ENCODE results near the gene HPGD. TPM values are rescaled to one million over a fixed set of nuclear protein-coding genes. Genes with fewer than 3 reads are reported as not detected.

The HPGD gene
- total and polyA plus RNA-seq, 12 donors: 3.6 to 443 (median 18.4) TPM

GRCh38 chr4:174538876-174539250, 16.6 kb upstream of the HPGD start:
- 77 to 93% (median 88%) methylated on average over 4 of the region's 4 CpGs for WGBS, 4 donors

DNA sequence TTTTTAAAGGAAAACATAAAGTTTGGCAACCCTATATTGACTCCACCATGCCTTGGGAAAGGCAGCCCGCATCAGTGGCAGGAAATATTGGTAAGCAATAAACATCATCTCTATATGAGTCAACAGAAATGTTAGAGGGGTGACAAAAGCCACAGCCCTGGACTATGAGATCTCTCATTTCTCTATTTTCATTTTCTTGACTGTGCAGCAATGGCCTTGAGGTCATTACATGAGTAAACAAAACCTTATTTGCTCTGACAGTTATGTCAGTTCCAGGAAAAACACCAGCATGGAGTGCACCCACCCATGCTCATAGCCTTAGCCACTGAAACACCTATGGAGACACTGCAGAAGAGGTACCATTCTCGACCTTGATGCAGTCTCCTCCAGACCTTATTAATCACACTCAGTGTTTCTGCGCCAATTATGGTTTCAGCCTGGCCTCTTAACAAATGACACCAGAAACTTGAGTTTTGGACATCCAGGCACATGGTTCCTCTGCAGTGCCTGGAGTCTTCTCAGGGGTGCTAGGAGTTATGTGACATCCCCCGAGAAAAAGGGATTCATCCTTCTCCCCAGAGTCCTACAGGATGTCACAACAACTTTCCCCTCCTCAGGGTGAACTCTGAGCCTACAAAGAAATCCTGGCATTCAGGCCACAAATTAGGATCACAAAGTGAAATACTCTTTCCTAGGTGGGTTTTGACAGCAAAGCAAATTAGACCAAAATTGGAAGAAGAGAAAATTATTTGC, 16.0 kb upstream of the HPGD start:
- intact Hi-C loops (cut with DNase I): no loop called here
- Histone ChIP-seq H3K4me3 (no peak overlapping the region), H3K36me3 (replicated peaks in 1 of 2) (no peaks in the 10 kb centered on the region), H3K27ac (no peak overlapping the region), H3K9me3 (replicated peaks in 1 of 3) (no peaks in the 10 kb centered on the region), H3K4me1 (replicated peaks in 1 of 2) (no peaks in the 10 kb centered on the region), H3K27me3 (no peaks in the 10 kb centered on the region)
- TF ChIP-seq, protein P1, sequence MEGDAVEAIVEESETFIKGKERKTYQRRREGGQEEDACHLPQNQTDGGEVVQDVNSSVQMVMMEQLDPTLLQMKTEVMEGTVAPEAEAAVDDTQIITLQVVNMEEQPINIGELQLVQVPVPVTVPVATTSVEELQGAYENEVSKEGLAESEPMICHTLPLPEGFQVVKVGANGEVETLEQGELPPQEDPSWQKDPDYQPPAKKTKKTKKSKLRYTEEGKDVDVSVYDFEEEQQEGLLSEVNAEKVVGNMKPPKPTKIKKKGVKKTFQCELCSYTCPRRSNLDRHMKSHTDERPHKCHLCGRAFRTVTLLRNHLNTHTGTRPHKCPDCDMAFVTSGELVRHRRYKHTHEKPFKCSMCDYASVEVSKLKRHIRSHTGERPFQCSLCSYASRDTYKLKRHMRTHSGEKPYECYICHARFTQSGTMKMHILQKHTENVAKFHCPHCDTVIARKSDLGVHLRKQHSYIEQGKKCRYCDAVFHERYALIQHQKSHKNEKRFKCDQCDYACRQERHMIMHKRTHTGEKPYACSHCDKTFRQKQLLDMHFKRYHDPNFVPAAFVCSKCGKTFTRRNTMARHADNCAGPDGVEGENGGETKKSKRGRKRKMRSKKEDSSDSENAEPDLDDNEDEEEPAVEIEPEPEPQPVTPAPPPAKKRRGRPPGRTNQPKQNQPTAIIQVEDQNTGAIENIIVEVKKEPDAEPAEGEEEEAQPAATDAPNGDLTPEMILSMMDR (IDR thresholded peaks at IDR 0.05): no peak
- TF ChIP-seq POLR2A (IDR thresholded peaks at IDR 0.05): no peak
- DNase-seq: no peak
- WGBS, 4 donors: 65 to 86% (median 84%) methylated on average over 4 of the region's 4 CpGs

More at GRCh38 chr4:174538876-174539250, 16.6 kb upstream of the HPGD start:
- Histone ChIP-seq H3K36me3 (replicated peaks in 1 of 2) (no peaks in the 10 kb centered on the region), H3K9me3 (replicated peaks in 1 of 3) (no peaks in the 10 kb centered on the region), H3K4me1 (replicated peaks in 1 of 2) (no peaks in the 10 kb centered on the region), H3K27me3 (no peaks in the 10 kb centered on the region), H3K27ac (no peak overlapping the region), H3K4me3 (no peak overlapping the region)
- DNase-seq: no peak
- no peak for TF ChIP-seq POLR2A (IDR thresholded peaks at IDR 0.05)
- TF ChIP-seq, protein P1 (IDR thresholded peaks at IDR 0.05): no peak
- intact Hi-C loops (cut with DNase I): no loop called here

GRCh38 chr4:174537634-174538033, 15.3 kb upstream of the HPGD start:
- WGBS, 4 donors: 64 to 73% (median 71%) methylated on average over 3 of the region's 3 CpGs
- no peak for DNase-seq
- H3K9me3 ChIP-seq (replicated peaks in 1 of 3): no peaks in the 10 kb centered on the region

DNA sequence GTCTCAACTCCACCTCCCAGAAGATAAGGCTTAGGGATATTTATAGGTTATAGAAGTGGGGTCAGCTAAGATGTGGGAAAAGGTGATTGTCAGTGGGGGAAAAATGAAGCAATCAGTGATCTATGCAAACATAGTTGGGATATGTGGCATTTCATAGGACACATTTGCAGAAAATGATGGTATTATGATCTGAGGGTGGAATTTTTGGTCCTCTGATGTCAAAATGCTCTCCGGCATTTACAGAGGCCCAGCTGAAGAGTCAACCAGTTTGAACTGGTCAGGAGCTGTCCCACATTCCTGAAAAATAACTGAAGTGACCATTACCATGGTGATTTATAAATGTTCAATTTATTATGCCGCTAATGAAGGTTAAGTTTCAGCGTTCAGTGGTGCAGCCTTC, 12.2 kb upstream of the HPGD start:
- intact Hi-C loops (cut with DNase I): no loop called here
- Histone ChIP-seq H3K4me1 (replicated peaks in 1 of 2) (no peaks in the 10 kb centered on the region), H3K9me3 (replicated peaks in 1 of 3) (no peaks in the 10 kb centered on the region), H3K36me3 (replicated peaks in 1 of 2) (no peaks in the 10 kb centered on the region), H3K27me3 (no peaks in the 10 kb centered on the region), H3K27ac (no peak overlapping the region), H3K4me3 (no peak overlapping the region)
- WGBS, 4 donors: 73 to 88% (median 82%) methylated on average over 3 of the region's 3 CpGs
- no peak for DNase-seq
- no peak for TF ChIP-seq POLR2A (IDR thresholded peaks at IDR 0.05)
- TF ChIP-seq, protein P1 (IDR thresholded peaks at IDR 0.05): no peak

More at GRCh38 chr4:174537634-174538033, 15.3 kb upstream of the HPGD start:
- Histone ChIP-seq H3K36me3 (replicated peaks in 1 of 2) (no peaks in the 10 kb centered on the region), H3K4me3 (no peak overlapping the region), H3K27ac (no peak overlapping the region), H3K4me1 (replicated peaks in 1 of 2) (no peaks in the 10 kb centered on the region), H3K27me3 (no peaks in the 10 kb centered on the region)
- intact Hi-C loops (cut with DNase I): no loop called here
- TF ChIP-seq, protein P1 (IDR thresholded peaks at IDR 0.05): no peak
- no peak for TF ChIP-seq POLR2A (IDR thresholded peaks at IDR 0.05)
